Ovary (tissue), 9 donors: ENCODE data around the gene EPB41L2. TPM values are rescaled to one million over a fixed set of nuclear protein-coding genes. Genes with fewer than 3 reads are reported as not detected.
"Not testable (repeated sequence)": the region's sequence is repeated elsewhere in the genome, so short reads cannot be mapped to it uniquely, and the experiment has no call there.

ENCODE experiments used
- DNase-seq, 5 donors: peaks; one replicate each; pipeline ENCODE4 v3.0.0-alpha.2; 2019 to 2020
- H3K27ac ChIP-seq, 2 donors: fragments of 200-600 bp; one replicate each; pipeline versions ENCODE4 v1.5.1 to v1.8.0; 2019 to 2022
- H3K27me3 ChIP-seq: fragments of 200-600 bp; one replicate; pipeline ENCODE4 v1.8.0; 2022
- H3K36me3 ChIP-seq: fragments of 200-600 bp; sonication (generic); one replicate; pipeline ENCODE4 v1.5.1; 2019
- H3K4me1 ChIP-seq: one replicate; pipeline ENCODE4 v1.8.1; 2013; ENCODE audit warnings: mild to moderate bottlenecking, moderate library complexity; ENCODE audit not compliant: insufficient read depth
- H3K4me3 ChIP-seq: fragments of 200-600 bp; sonication (generic); one replicate; pipeline ENCODE4 v1.5.1; 2017
- H3K9me3 ChIP-seq, 2 donors: fragments of 200-600 bp in 1 of 2; sonication (generic) in 1 of 2; one replicate each; pipeline versions ENCODE4 v1.5.1 to v1.8.1; 2013 to 2019; ENCODE audit warnings: mild to moderate bottlenecking in 1 of 2, moderate library complexity in 1 of 2
- CTCF ChIP-seq, 3 donors: fragments of 450-650 bp in 2 of 3; fragments of 200-600 bp in 1 of 3; IDR thresholded peaks; one replicate each; pipeline versions ENCODE4 v1.5.1 to v1.8.0; 2016 to 2022; ENCODE audit warnings: antibody characterized with exemption in 3 of 3, mild to moderate bottlenecking in 1 of 3
- EP300 ChIP-seq: sonication (generic); formaldehyde crosslinking; IDR thresholded peaks from one replicate; pipeline ENCODE4 v1.6.1; 2017; ENCODE audit warnings: antibody characterized with exemption
- POLR2A ChIP-seq: fragments of 450-650 bp; IDR thresholded peaks from one replicate; pipeline ENCODE4 v1.6.1; 2017; ENCODE audit warnings: antibody characterized with exemption, mild to moderate bottlenecking, moderate library complexity
- WGBS, 3 donors: extraction: QIAGEN DNeasy Blood & Tissue Kit in 1 of 3; methylation state at CpG; one replicate each; pipeline versions ENCODE4 v1.1.5 to v1.1.7; 2013 to 2017; 5-methylcytosine and 5-hydroxymethylcytosine counted together
- intact Hi-C, 4 donors: fragments of 100-400 bp; cut with DNase I; formaldehyde crosslinking; loops; one replicate each; pipeline versions ENCODE4 v1.11.0 to v1.15.1; 2022 to 2023
- polyA plus RNA-seq, 2 donors: library from polyadenylated mRNA; stranded (reverse); fragments of 200-250 nt in 1 of 2; fragments of 350-450 nt in 1 of 2; fragmentation: Illumina TruSeq in 1 of 2; extraction: RNeasy Lipid Tissue Mini Kit (QIAGEN cat#74804) in 1 of 2; gene quantifications; one replicate each; pipeline ENCODE4 v1.2.3, GENCODE V29; 2013 to 2014
- total RNA-seq, 7 donors: library from RNA; depleted of rRNA in 2 of 7; stranded (reverse); fragments of >200 nt in 2 of 7; fragmentation: NEBNext Ultra II Directional in 3 of 7; extraction: Animal tissue kit (Norgen Biotek cat#: 25700) in 3 of 7; gene quantifications; one replicate each; pipeline versions ENCODE4 v1.1.0 to v1.2.4, GENCODE V29; 2016 to 2023
- donor health status: DM: no; HTN: no; CAD: no; lungs with moderate emphysema.
- donor health status: DM: no; HTN: no; CAD: no.
- donor health status: Bipolar disorder and iron deficiency.
- donor health status: DM: yes; HTN: yes; CAD: no.
- donor health status: DM: no; HTN: no; CAD: no.
- donor health status: DM: yes; HTN: yes; CAD: no.

Gene EPB41L2
- total and polyA plus RNA-seq, 9 donors = 49.8 to 294 (median 204) TPM

DNA sequence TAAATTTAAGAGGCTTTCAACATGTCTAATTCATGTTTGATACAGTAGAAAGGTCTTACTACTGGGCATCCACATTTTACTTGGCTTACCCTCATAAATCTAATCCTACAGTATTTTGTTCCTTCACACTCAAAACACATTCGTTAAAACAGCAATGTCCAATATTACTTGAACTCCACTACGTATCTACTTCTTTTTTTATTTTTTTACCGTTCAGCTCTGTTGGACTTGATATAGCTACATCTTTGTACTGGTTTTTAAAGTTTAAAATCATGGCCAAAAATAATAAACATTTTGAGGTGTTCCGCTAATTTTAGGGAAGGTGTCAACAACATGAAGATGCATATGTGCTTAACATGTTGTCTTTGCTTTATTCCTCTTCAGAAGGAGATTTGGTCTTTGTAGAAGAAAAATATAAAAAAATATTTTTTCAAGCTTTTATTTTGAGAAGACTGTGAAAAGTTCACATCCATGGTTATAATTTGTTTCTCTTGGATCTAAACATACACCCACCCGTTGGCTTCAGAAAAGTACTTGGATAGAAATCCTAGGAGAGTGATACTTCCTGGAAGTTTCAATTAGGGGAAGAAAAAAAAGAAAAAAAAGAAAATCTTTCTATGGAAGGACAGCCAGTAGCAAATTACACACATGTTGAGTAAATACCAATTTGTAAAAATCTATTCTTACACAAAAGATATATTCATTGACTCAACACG lies 71.5 kb downstream of the EPB41L2 start:
- 14 to 16% (median 14%) methylated on average over 6 of the region's 6 CpGs for WGBS, 3 donors

DNA sequence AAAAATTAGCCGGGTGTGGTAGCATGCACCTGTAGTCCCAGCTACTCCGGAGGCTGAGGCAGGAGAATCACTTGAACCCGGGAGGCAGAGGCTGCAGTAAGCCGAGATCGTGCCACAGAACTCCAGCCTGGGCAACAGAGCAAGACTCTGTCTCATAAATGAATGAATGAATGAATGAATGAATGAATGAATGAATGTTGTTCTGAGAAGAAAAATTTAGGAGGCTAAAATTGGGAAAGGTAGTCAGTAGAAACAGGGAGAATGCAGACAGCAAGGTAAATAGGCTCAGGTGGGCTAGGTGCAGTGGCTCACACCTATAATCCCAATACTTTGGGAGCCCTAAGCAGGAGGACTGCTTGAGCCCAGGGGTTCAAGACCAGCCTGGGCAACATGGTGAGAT lies 75.5 kb downstream of the EPB41L2 start:
- WGBS, 3 donors = 97 to 99% (median 99%) methylated on average over 5 of the region's 5 CpGs
- intact Hi-C loops, H3K27ac ChIP-seq, H3K36me3 ChIP-seq, H3K9me3 ChIP-seq, DNase-seq, H3K4me1 ChIP-seq, H3K27me3 ChIP-seq, H3K4me3 ChIP-seq: not testable (repeated sequence)

More for the DNA sequence above, 71.5 kb downstream of the EPB41L2 start:
- Histone ChIP-seq H3K27ac (no peak overlapping the region), H3K36me3 (no peaks in the 10 kb centered on the region), H3K27me3 (no peaks in the 10 kb centered on the region), H3K9me3 (no peaks in the 10 kb centered on the region), H3K4me3 (no peak overlapping the region), H3K4me1 (peaks cover 2% of the 10 kb centered on the region)
- intact Hi-C loops = no loop called here
- DNase-seq = no peak
- TF ChIP-seq CTCF (IDR thresholded peaks at IDR 0.05) (no peak), EP300 (no peak)

- H3K4me3 ChIP-seq = no peak overlapping the region
- WGBS, 3 donors = 98% methylated on average over 8 of the region's 8 CpGs
- no peaks in the 10 kb centered on the region for H3K36me3 ChIP-seq
- intact Hi-C loops = no loop called here
- no peak for TF ChIP-seq CTCF (IDR thresholded peaks at IDR 0.05)
- TF ChIP-seq EP300 = no peak
- no peak for TF ChIP-seq POLR2A
- H3K27ac ChIP-seq = no peak overlapping the region
- no peaks in the 10 kb centered on the region for H3K9me3 ChIP-seq
- H3K4me1 ChIP-seq = peaks cover 3% of the 10 kb centered on the region
- DNase-seq = no peak
- no peaks in the 10 kb centered on the region for H3K27me3 ChIP-seq
These were observed 77.9 kb downstream of the EPB41L2 start for GRCh38 chr6:130985115-130985514.

DNA sequence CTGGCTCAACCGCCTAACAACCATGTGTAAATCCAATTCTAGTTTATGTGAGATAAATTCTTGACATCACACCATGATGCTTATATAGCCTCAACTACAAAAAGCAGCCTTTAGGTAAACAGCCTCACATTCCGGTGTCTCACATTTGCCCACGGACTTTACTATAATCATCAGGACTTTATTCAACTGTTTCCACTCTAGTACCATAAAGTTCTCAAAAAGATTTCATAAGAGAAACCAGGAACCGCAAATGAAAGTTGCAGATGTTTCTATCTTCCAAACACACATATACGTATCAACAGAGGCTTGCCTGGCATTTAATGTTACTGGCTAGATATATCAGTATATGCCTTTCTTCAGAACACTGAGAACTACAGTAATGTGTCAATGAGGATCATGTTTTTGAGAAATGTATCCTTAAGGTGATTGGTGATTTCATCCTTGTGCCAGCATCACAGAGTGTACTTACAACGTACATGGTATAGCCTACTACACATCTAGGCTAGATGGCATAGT lies 80.0 kb downstream of the EPB41L2 start:
- no peak for DNase-seq
- 86 to 96% (median 91%) methylated on average over 6 of the region's 6 CpGs for WGBS, 3 donors
- intact Hi-C loops = no loop called here
- no peaks in the 10 kb centered on the region for H3K36me3 ChIP-seq
- TF ChIP-seq CTCF (IDR thresholded peaks at IDR 0.05) = no peak
- TF ChIP-seq EP300 = no peak
- no peak for TF ChIP-seq POLR2A
- peaks cover 13% of the 10 kb centered on the region for H3K4me1 ChIP-seq
- H3K27ac ChIP-seq = no peak overlapping the region
- no peak overlapping the region for H3K4me3 ChIP-seq
- no peaks in the 10 kb centered on the region for H3K27me3 ChIP-seq
- H3K9me3 ChIP-seq = no peaks in the 10 kb centered on the region

GRCh38 chr6:130982135-130982534 lies 80.9 kb downstream of the EPB41L2 start:
- DNase-seq = no peak
- TF ChIP-seq POLR2A (no peak), EP300 (no peak), CTCF (IDR thresholded peaks at IDR 0.05) (no peak)
- 32 to 48% (median 34%) methylated on average over 1 of the region's 1 CpG for WGBS, 3 donors
- Histone ChIP-seq H3K27me3 (no peaks in the 10 kb centered on the region), H3K9me3 (no peaks in the 10 kb centered on the region), H3K27ac (no peak overlapping the region), H3K4me1 (peaks cover 14% of the 10 kb centered on the region), H3K36me3 (no peaks in the 10 kb centered on the region), H3K4me3 (no peak overlapping the region)
- intact Hi-C loops = no loop called here
